HepG2 (cell line): ENCODE measurements around the gene DGUOK. TPM values are rescaled to one million over a fixed set of nuclear protein-coding genes. Genes with fewer than 3 reads are reported as not detected.
A peak's percentile ranks its signal among the peaks of the same experiment; 100 is the strongest.

Experiments
- AFF4 ChIP-seq: sonication (generic); formaldehyde crosslinking; IDR thresholded peaks from 2 replicates; pipeline ENCODE4 v1.4.0; 2020; ENCODE audit warnings: missing genetic modification reagents
- HNF4A ChIP-seq: sonication (generic); formaldehyde crosslinking; IDR thresholded peaks from 2 replicates; pipeline ENCODE4 v1.4.0; 2020; ENCODE audit warnings: missing genetic modification reagents
- KLF11 ChIP-seq: IDR thresholded peaks from 2 replicates; pipeline ENCODE4 v1.6.1; 2016; ENCODE audit warnings: missing compliant biosample characterization
- PTBP1 ChIP-seq: fragments of 200-400 bp; formaldehyde crosslinking; IDR thresholded peaks from 2 replicates; pipeline ENCODE4 v1.6.1; 2018; ENCODE audit warnings: low read length, low read depth; ENCODE audit not compliant: poor library complexity, severe bottlenecking
- SETDB1 ChIP-seq: sonication (generic); formaldehyde crosslinking; IDR thresholded peaks from 2 replicates; pipeline ENCODE4 v1.5.1; 2020; ENCODE audit warnings: missing genetic modification reagents, mild to moderate bottlenecking, borderline replicate concordance
- SIN3A ChIP-seq: IDR thresholded peaks from 2 replicates; pipeline ENCODE4 v1.6.1; 2011; ENCODE audit warnings: low read depth, mild to moderate bottlenecking, control low read depth, low read length, borderline replicate concordance
- YEATS2 ChIP-seq: sonication (generic); formaldehyde crosslinking; IDR thresholded peaks from 2 replicates; pipeline ENCODE4 v1.4.0; 2020; ENCODE audit warnings: missing genetic modification reagents, borderline replicate concordance
- ZBTB40 ChIP-seq, 2 experiments: fragments of 450-650 bp in 1 of 2; sonication (generic) in 1 of 2; formaldehyde crosslinking in 1 of 2; IDR thresholded peaks; 2 replicates each; pipeline versions ENCODE4 v1.6.1 to v1.8.0; 2016 to 2022; ENCODE audit warnings: antibody characterized with exemption in 1 of 2, mild to moderate bottlenecking in 1 of 2, missing genetic modification reagents in 1 of 2
- ZNF33B ChIP-seq: sonication (generic); formaldehyde crosslinking; IDR thresholded peaks from 2 replicates; pipeline ENCODE4 v1.5.1; 2020; ENCODE audit warnings: mild to moderate bottlenecking, missing genetic modification reagents
- ZNF414 ChIP-seq: sonication (generic); formaldehyde crosslinking; IDR thresholded peaks from 2 replicates; pipeline ENCODE4 v1.5.0; 2020; ENCODE audit warnings: missing genetic modification reagents
- polyA plus RNA-seq, 8 experiments: library from polyadenylated mRNA; depleted of rRNA in 3 of 8; stranded (reverse) in 7 of 8; unstranded in 1 of 8; fragments of >200 nt; fragmentation: Illumina TruSeq in 4 of 8; extraction: Trizol in 4 of 8; gene quantifications; 2 replicates each; pipeline versions ENCODE4 v1.2.1 to v1.2.3, GENCODE V29; 2011 to 2016; ENCODE audit warnings: low read depth in 4 of 8, missing spikeins in 1 of 8, mixed read lengths in 1 of 8; ENCODE audit not compliant: insufficient read depth in 1 of 8
- total RNA-seq, 5 experiments: library from RNA; depleted of rRNA; stranded (reverse); fragments of >200 nt; fragmentation: Illumina TruSeq; extraction: Trizol; gene quantifications; 2 replicates each; pipeline ENCODE4 v1.2.3, GENCODE V29; 2016; ENCODE audit warnings: low read depth in 1 of 5
- TF ChIP-seq, protein P1 (sequence below): sonication (generic); formaldehyde crosslinking; IDR thresholded peaks from 2 replicates; pipeline ENCODE4 v1.4.0; 2020; ENCODE audit warnings: missing genetic modification reagents

The DGUOK gene
- total and polyA plus RNA-seq, 2 of the 13 experiments (the other 11 are each of a cell fraction or from before 2014, with no cell fraction given) = 105 to 137 TPM

- TF ChIP-seq, protein P1, sequence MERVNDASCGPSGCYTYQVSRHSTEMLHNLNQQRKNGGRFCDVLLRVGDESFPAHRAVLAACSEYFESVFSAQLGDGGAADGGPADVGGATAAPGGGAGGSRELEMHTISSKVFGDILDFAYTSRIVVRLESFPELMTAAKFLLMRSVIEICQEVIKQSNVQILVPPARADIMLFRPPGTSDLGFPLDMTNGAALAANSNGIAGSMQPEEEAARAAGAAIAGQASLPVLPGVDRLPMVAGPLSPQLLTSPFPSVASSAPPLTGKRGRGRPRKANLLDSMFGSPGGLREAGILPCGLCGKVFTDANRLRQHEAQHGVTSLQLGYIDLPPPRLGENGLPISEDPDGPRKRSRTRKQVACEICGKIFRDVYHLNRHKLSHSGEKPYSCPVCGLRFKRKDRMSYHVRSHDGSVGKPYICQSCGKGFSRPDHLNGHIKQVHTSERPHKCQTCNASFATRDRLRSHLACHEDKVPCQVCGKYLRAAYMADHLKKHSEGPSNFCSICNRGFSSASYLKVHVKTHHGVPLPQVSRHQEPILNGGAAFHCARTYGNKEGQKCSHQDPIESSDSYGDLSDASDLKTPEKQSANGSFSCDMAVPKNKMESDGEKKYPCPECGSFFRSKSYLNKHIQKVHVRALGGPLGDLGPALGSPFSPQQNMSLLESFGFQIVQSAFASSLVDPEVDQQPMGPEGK (CRISPR knock-in tag) = 0 out of 2 replicates have a peak, but pooled peaks have one; percentile 77
- TF ChIP-seq SIN3A (peak; percentile 69; the same call in 1 of the 2 replicates), HNF4A (CRISPR knock-in tag) (0 out of 2 replicates have a peak, but pooled peaks have one; percentile 21), ZBTB40 (IDR thresholded peaks at IDR 0.05) (no peak), ZBTB40 (CRISPR knock-in tag; IDR thresholded peaks at IDR 0.05) (peak; percentile 29; the same call in 1 of the 2 replicates), YEATS2 (CRISPR knock-in tag) (no peak), SETDB1 (CRISPR knock-in tag) (no peak), AFF4 (0 out of 2 replicates have a peak, but pooled peaks have one; percentile 26), KLF11 (CRISPR knock-in tag) (no peak), ZNF33B (CRISPR knock-in tag) (no peak; the same call in 1 of the 2 replicates), ZNF414 (CRISPR knock-in tag) (no peak), PTBP1 (peak; percentile 46)
These were observed 56.9 kb downstream of the DGUOK start (continued) for GRCh38 chr2:73983322-73984202.
